H1 (cell line): ENCODE data around the gene DUSP12.
A peak's percentile ranks its signal among the peaks of the same experiment; 100 is the strongest.

ENCODE experiments used
- BACH1 ChIP-seq: IDR thresholded peaks from 2 replicates; pipeline ENCODE4 v1.6.1; 2012; ENCODE audit warnings: low read length, improper control_type of control experiment
- EGR1 ChIP-seq: IDR thresholded peaks from 2 replicates; pipeline ENCODE4 v1.6.1; 2011; ENCODE audit warnings: low read depth, low read length, borderline replicate concordance
- EP300 ChIP-seq, 2 experiments: IDR thresholded peaks; 1 replicate in 1 of 2; 2 replicates in 1 of 2; pipeline ENCODE4 v1.6.1; 2011 to 2012; ENCODE audit warnings: low read depth in 2 of 2, low read length in 2 of 2, mild to moderate bottlenecking in 2 of 2, borderline replicate concordance in 1 of 2, inconsistent platforms in 1 of 2, moderate library complexity in 1 of 2
- JUN ChIP-seq: IDR thresholded peaks from 2 replicates; pipeline ENCODE4 v1.6.1; 2011; ENCODE audit warnings: low read depth, mild to moderate bottlenecking, improper control_type of control experiment, low read length
- POLR2AphosphoS5 ChIP-seq: IDR thresholded peaks from 2 replicates; pipeline ENCODE4 v1.6.1; 2011; ENCODE audit warnings: low read depth, low read length
- RFX5 ChIP-seq: IDR thresholded peaks from 2 replicates; pipeline ENCODE4 v1.6.1; 2011; ENCODE audit warnings: low read depth, low read length, improper control_type of control experiment, borderline replicate concordance
- SUZ12 ChIP-seq: fragments of 200-600 bp; sonication (generic); IDR thresholded peaks from 2 replicates; pipeline ENCODE4 v1.6.1; 2012; ENCODE audit warnings: mild to moderate bottlenecking, inconsistent platforms, low read length, moderate library complexity, mixed read lengths
- ZNF274 ChIP-seq: IDR thresholded peaks from 2 replicates; pipeline ENCODE4 v1.7.0; 2012; ENCODE audit warnings: low read length, borderline replicate concordance; ENCODE audit errors: extremely low read depth
- TF ChIP-seq, protein P1 (sequence below): IDR thresholded peaks from 2 replicates; pipeline ENCODE4 v1.6.1; 2011; ENCODE audit warnings: low read depth, mild to moderate bottlenecking, low read length; ENCODE audit not compliant: insufficient read depth
- TF ChIP-seq, protein P2 (sequence below), 3 experiments: IDR thresholded peaks; 1 replicate in 2 of 3; 2 replicates in 1 of 3; pipeline versions ENCODE4 v1.5.1 to v1.6.1; 2011; ENCODE audit warnings: low read length in 3 of 3, mild to moderate bottlenecking in 3 of 3, inconsistent platforms in 2 of 3, low read depth in 1 of 3, moderate library complexity in 1 of 3; ENCODE audit not compliant: insufficient read depth in 1 of 3; ENCODE audit errors: control extremely low read depth in 1 of 3

DNA sequence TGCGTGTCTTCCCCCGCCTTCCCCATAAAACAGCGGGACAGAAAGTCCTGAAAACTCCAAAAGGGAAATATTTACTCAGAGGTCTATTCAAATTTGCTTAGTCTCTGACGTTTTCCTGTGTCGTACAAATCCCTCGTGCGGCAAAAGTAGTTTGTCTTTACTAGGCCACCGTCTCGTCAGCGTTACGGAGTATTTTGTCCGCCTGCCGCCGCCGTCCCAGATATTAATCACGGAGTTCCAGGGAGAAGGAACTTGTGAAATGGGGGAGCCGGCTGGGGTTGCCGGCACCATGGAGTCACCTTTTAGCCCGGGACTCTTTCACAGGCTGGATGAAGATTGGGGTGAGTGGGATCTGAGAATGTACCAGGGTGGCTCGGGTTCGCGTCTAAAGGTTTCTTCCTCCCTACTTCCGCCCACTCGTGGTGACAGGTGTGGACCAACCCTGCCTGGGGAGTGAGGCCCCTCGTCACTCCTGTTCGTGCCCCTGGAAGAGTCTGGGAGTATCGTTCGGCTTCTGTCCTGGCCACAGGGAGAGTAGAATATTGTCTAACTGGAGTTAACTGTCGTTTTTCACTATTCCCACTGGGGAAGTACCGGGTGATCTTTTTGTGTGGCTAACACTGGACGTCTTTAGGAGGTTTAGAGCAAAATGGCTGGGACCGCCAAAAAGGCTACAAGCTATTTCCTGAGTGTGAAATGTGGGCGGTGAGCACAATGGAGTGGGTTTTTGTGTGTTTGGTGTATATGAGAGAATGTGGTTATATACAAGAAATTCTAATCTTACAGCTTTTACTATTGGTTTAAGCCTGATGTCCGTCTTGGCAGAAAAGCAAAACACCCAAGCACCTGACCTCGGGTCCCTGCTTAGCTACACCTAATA lies 16.8 kb downstream of the DUSP12 start, which contains the start of gene ATF6:
- TF ChIP-seq, protein P1, sequence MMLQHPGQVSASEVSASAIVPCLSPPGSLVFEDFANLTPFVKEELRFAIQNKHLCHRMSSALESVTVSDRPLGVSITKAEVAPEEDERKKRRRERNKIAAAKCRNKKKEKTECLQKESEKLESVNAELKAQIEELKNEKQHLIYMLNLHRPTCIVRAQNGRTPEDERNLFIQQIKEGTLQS: no peak
- TF ChIP-seq, protein P2, sequence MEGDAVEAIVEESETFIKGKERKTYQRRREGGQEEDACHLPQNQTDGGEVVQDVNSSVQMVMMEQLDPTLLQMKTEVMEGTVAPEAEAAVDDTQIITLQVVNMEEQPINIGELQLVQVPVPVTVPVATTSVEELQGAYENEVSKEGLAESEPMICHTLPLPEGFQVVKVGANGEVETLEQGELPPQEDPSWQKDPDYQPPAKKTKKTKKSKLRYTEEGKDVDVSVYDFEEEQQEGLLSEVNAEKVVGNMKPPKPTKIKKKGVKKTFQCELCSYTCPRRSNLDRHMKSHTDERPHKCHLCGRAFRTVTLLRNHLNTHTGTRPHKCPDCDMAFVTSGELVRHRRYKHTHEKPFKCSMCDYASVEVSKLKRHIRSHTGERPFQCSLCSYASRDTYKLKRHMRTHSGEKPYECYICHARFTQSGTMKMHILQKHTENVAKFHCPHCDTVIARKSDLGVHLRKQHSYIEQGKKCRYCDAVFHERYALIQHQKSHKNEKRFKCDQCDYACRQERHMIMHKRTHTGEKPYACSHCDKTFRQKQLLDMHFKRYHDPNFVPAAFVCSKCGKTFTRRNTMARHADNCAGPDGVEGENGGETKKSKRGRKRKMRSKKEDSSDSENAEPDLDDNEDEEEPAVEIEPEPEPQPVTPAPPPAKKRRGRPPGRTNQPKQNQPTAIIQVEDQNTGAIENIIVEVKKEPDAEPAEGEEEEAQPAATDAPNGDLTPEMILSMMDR (IDR thresholded peaks at IDR 0.05; ENCODE audit: control extremely low read depth in 1 of 3, insufficient read depth in 1 of 3, low read depth in 1 of 3, low read length in 3 of 3): no peak
- TF ChIP-seq SUZ12: no peak; the same call in 1 of the 2 replicates
- no peak for TF ChIP-seq POLR2AphosphoS5
- no peak for TF ChIP-seq ZNF274
- TF ChIP-seq EGR1: no peak
- no peak for TF ChIP-seq RFX5
- TF ChIP-seq EP300 (IDR thresholded peaks at IDR 0.05; ENCODE audit: borderline replicate concordance in 1 of 2, low read depth in 2 of 2, low read length in 2 of 2): no peak
- TF ChIP-seq JUN: no peak
- TF ChIP-seq BACH1: peak; percentile 47
